Naive thymus-derived CD8-positive, alpha-beta T cell (primary cell): Measurements from ENCODE around the gene SLC25A47. TPM values are rescaled to one million over a fixed set of nuclear protein-coding genes. Genes with fewer than 3 reads are reported as not detected.

ENCODE experiments used
- ATAC-seq, 2 donors: fragments of 150-1000 bp; cut with Tn5 transposase in 1 of 2; sonication (Bioruptor Pico), chemical (Tn5 transposase) in 1 of 2; 1 replicate in 1 of 2; 2 replicates in 1 of 2; pipeline ENCODE4 v1.10.0; 2021; ENCODE audit warnings: mild to moderate bottlenecking in 2 of 2, moderate library complexity in 2 of 2
- POLR2A ChIA-PET: fragments of 350-600 bp; sonication (Branson Sonifier 250); formaldehyde crosslinking; loops from one replicate; lab custom pipeline; 2021; ENCODE audit warnings: antibody characterized with exemption; lab: Charles Lee
- DNase-seq, 10 donors: peaks; one replicate each; pipeline versions ENCODE4 v3.0.0 to v3.0.0-alpha.2; 2020 to 2022
- H3K27ac Mint-ChIP-seq, 10 donors: one replicate each; pipeline ENCODE4 v1.8.0; 2020 to 2022; ENCODE audit warnings: mild to moderate bottlenecking in 10 of 10, mixed read lengths in 10 of 10, moderate library complexity in 4 of 10, inconsistent platforms in 1 of 10
- H3K27me3 Mint-ChIP-seq, 5 donors: one replicate each; pipeline ENCODE4 v1.8.0; 2021 to 2022; ENCODE audit warnings: mixed read lengths in 5 of 5
- H3K36me3 Mint-ChIP-seq, 3 donors: one replicate each; pipeline ENCODE4 v1.8.0; 2020 to 2022; ENCODE audit warnings: mixed read lengths in 3 of 3, mild to moderate bottlenecking in 2 of 3, inconsistent platforms in 1 of 3
- H3K4me1 Mint-ChIP-seq, 4 donors: one replicate each; pipeline ENCODE4 v1.8.0; 2021 to 2022; ENCODE audit warnings: mixed read lengths in 4 of 4
- H3K4me3 Mint-ChIP-seq, 10 donors: one replicate each; pipeline ENCODE4 v1.8.0; 2020 to 2022; ENCODE audit warnings: mild to moderate bottlenecking in 10 of 10, mixed read lengths in 10 of 10, moderate library complexity in 6 of 10, inconsistent platforms in 1 of 10
- H3K9me3 Mint-ChIP-seq, 9 donors: one replicate each; pipeline ENCODE4 v1.8.0; 2020 to 2022; ENCODE audit warnings: mixed read lengths in 9 of 9, mild to moderate bottlenecking in 3 of 9, inconsistent platforms in 1 of 9, moderate library complexity in 1 of 9
- microRNA-seq: library from miRNA; unstranded; fragments of <30 nt; microRNA quantifications from one replicate; pipeline ENCODE4 v1.2.0, GENCODE V29; 2022; ENCODE audit warnings: borderline microRNAs expressed
- polyA plus RNA-seq, 3 donors: library from polyadenylated mRNA; unstranded; fragments of 300-500 nt; fragmentation: Illumina TruSeq; gene quantifications; one replicate each; pipeline ENCODE4 v1.2.3, GENCODE V29; 2021
- total RNA-seq, 8 experiments: library from RNA in 2 of 8; stranded (reverse) in 2 of 8; gene quantifications; one replicate each; pipeline ENCODE4 v1.2.3 and lab custom pipeline; 2021 to 2026

The SLC25A47 gene
- total and polyA plus RNA-seq, 5 experiments from 2014 or later: not detected

- Mint-ChIP-seq H3K36me3 (peaks cover 4 to 46% (median 11%) of the 10 kb centered on the region in 3 donors), H3K9me3 (no peaks in the 10 kb centered on the region), H3K4me3 (no peak overlapping the region), H3K27ac (no peak overlapping the region), H3K27me3 (no peaks in the 10 kb centered on the region), H3K4me1 (peaks cover 7 to 15% (median 14%) of the 10 kb centered on the region in 4 donors)
- POLR2A ChIA-PET: no interaction called here
- DNase-seq (no peak), ATAC-seq (no peak)
Measured at GRCh38 chr14:100370003-100370402, 46.9 kb downstream of the SLC25A47 start.

GRCh38 chr14:100371773-100372172 is 48.6 kb downstream of the SLC25A47 start:
- POLR2A ChIA-PET: no interaction called here
- H3K4me3 Mint-ChIP-seq: no peak overlapping the region
- peaks cover 4 to 28% (median 6%) of the 10 kb centered on the region in 3 donors for H3K36me3 Mint-ChIP-seq
- no peaks in the 10 kb centered on the region for H3K27me3 Mint-ChIP-seq
- ATAC-seq: no peak
- no peak overlapping the region for H3K27ac Mint-ChIP-seq
- peaks cover 6 to 28% (median 25%) of the 10 kb centered on the region in 4 donors for H3K4me1 Mint-ChIP-seq
- no peak for DNase-seq
- no peaks in the 10 kb centered on the region for H3K9me3 Mint-ChIP-seq

GRCh38 chr14:100372357-100373048 is 49.4 kb downstream of the SLC25A47 start:
- peak overlapping the region in 1 of 10 donors; percentile 3 for H3K4me3 Mint-ChIP-seq
- peaks cover 4 to 23% (median 6%) of the 10 kb centered on the region in 3 donors for H3K36me3 Mint-ChIP-seq
- POLR2A ChIA-PET: no interaction called here
- H3K9me3 Mint-ChIP-seq: no peaks in the 10 kb centered on the region
- no peaks in the 10 kb centered on the region for H3K27me3 Mint-ChIP-seq
- DNase-seq: no peak
- H3K27ac Mint-ChIP-seq: no peak overlapping the region
- ATAC-seq: no peak
- H3K4me1 Mint-ChIP-seq: peaks cover 9 to 33% (median 31%) of the 10 kb centered on the region in 4 donors

GRCh38 chr14:100374270-100374669 is 51.1 kb downstream of the SLC25A47 start:
- no peak for DNase-seq
- Mint-ChIP-seq H3K27me3 (no peaks in the 10 kb centered on the region), H3K9me3 (no peaks in the 10 kb centered on the region), H3K36me3 (peaks cover 0 to 7% (median 1%) of the 10 kb centered on the region in 3 donors), H3K4me1 (peaks cover 13 to 41% (median 38%) of the 10 kb centered on the region in 4 donors), H3K4me3 (peak overlapping the region in 9 of 10 donors; percentile 36 to 97 (median 92)), H3K27ac (peak overlapping the region in 3 of 10 donors; percentile 10 to 89 (median 51))
- POLR2A ChIA-PET: interaction anchor here (1.0 kb wide), 1 partner anchor 181 kb away, joined by 3 read pairs; no protein-coding TSS in a partner anchor
- no peak for ATAC-seq

GRCh38 chr14:100374876-100375265 is 51.7 kb downstream of the SLC25A47 start:
- POLR2A ChIA-PET: interaction anchor here (0.6 to 1.0 kb wide), 5 partner anchors 89 to 686 kb away, joined by 3 to 4 read pairs (median 3); no protein-coding TSS in a partner anchor
- Mint-ChIP-seq H3K27me3 (no peaks in the 10 kb centered on the region), H3K4me1 (peaks cover 13 to 41% (median 38%) of the 10 kb centered on the region in 4 donors), H3K27ac (peak overlapping the region in 8 of 10 donors; percentile 34 to 94 (median 90)), H3K4me3 (peak overlapping the region; percentile 61 to 97 (median 92)), H3K9me3 (no peaks in the 10 kb centered on the region), H3K36me3 (peaks cover 0 to 6% (median 0%) of the 10 kb centered on the region in 3 donors)
- no peak for ATAC-seq
- no peak for DNase-seq

- Mint-ChIP-seq H3K27me3 (no peaks in the 10 kb centered on the region), H3K27ac (peak overlapping the region; percentile 34 to 96 (median 90)), H3K4me3 (peak overlapping the region; percentile 86 to 97 (median 92)), H3K4me1 (peaks cover 13 to 41% (median 38%) of the 10 kb centered on the region in 4 donors), H3K9me3 (no peaks in the 10 kb centered on the region), H3K36me3 (peaks cover 0 to 6% (median 0%) of the 10 kb centered on the region in 3 donors)
- ATAC-seq (no peak), DNase-seq (peak in 4 of 10 donors; percentile 2 to 31 (median 22))
- POLR2A ChIA-PET: interaction anchor here (0.6 to 1.0 kb wide), 4 partner anchors 90 to 687 kb away, joined by 3 to 4 read pairs (median 3); no protein-coding TSS in a partner anchor
Measured at GRCh38 chr14:100375266-100375962, 52.3 kb downstream of the SLC25A47 start.

GRCh38 chr14:100375963-100376735 is 53.0 kb downstream of the SLC25A47 start, which contains the start of gene WDR25:
TSS of gene WDR25 (plus strand) at chr14:100376485.
- Mint-ChIP-seq H3K36me3 (peaks cover 0 to 10% (median 0%) of the 10 kb centered on the region in 3 donors), H3K27ac (peak within 1 kb of the TSS; percentile 76 to 96 (median 90)), H3K4me1 (peaks cover 13 to 42% (median 38%) of the 10 kb centered on the region in 4 donors), H3K4me3 (peak within 1 kb of the TSS; percentile 86 to 97 (median 92)), H3K27me3 (no peaks in the 10 kb centered on the region), H3K9me3 (no peaks in the 10 kb centered on the region)
- ATAC-seq (peak; percentile 93 to 94), DNase-seq (peak; percentile 86 to 92 (median 90))
- POLR2A ChIA-PET: no interaction called here

GRCh38 chr14:100376751-100377171 is 53.6 kb downstream of the SLC25A47 start:
- POLR2A ChIA-PET: no interaction called here
- Mint-ChIP-seq H3K4me3 (peak overlapping the region; percentile 86 to 97 (median 92)), H3K27me3 (no peaks in the 10 kb centered on the region), H3K9me3 (no peaks in the 10 kb centered on the region), H3K4me1 (peaks cover 13 to 42% (median 37%) of the 10 kb centered on the region in 4 donors), H3K27ac (peak overlapping the region; percentile 76 to 96 (median 90)), H3K36me3 (peaks cover 0 to 12% (median 0%) of the 10 kb centered on the region in 3 donors)
- ATAC-seq (no peak), DNase-seq (no peak)

Small RNA genes within 50 kb of the gene (microRNA-seq; reads per million reads assigned to microRNA genes)
- gene MIR345: 20.5 reads per million, percentile 42 among the genes with 10 or more reads in this experiment
- gene MIR6764: not detected

Other genes starting within 250 kb of the SLC25A47 start
- gene DEGS2, start 163.7 kb upstream of the SLC25A47 start, total RNA-seq: under 1 TPM in 1 of 2 experiments, not detected in 1; 0.49 TPM
- 1 to 10 TPM in 2 of 3 donors, under 1 TPM in 1; 0.39 to 1.1 (median 1.0) TPM for gene DEGS2, start 163.7 kb upstream of the SLC25A47 start, polyA plus RNA-seq
- gene YY1, start 84.2 kb upstream of the SLC25A47 start, total RNA-seq: 100 to 1,000 TPM in 1 of 2 experiments, 10 to 100 TPM in 1; 93.2 to 102 TPM
- gene YY1, start 84.2 kb upstream of the SLC25A47 start, polyA plus RNA-seq: 10 to 100 TPM; 15.0 to 16.5 (median 16.2) TPM
- 10 to 100 TPM; 16.1 to 18.5 TPM for gene SLC25A29, start 16.9 kb upstream of the SLC25A47 start, total RNA-seq
- 1 to 10 TPM; 2.7 to 8.8 (median 4.1) TPM for gene SLC25A29, start 16.9 kb upstream of the SLC25A47 start, polyA plus RNA-seq
- 1 to 10 TPM; 6.2 to 6.6 TPM for gene WDR25, start 53.1 kb downstream of the SLC25A47 start, total RNA-seq
- gene WDR25, start 53.1 kb downstream of the SLC25A47 start, polyA plus RNA-seq: 10 to 100 TPM in 2 of 3 donors, 1 to 10 TPM in 1; 8.3 to 11.9 (median 10.7) TPM